ENCODE data around the gene LNP1. TPM values are rescaled to one million over a fixed set of nuclear protein-coding genes. Genes with fewer than 3 reads are reported as not detected.

Gene LNP1
- total and polyA plus RNA-seq, 2 of the 13 experiments (the other 11 are each of a cell fraction or from before 2014, with no cell fraction given) = 3.6 to 7.0 TPM

- TF ChIP-seq HOXA5 (CRISPR knock-in tag; IDR thresholded peaks at IDR 0.05) = no peak
- no peak for TF ChIP-seq GLMP (CRISPR knock-in tag; IDR thresholded peaks at IDR 0.05; ENCODE audit: borderline replicate concordance)
- no peak for TF ChIP-seq CEBPG (CRISPR knock-in tag; IDR thresholded peaks at IDR 0.05)
- TF ChIP-seq, protein P1, sequence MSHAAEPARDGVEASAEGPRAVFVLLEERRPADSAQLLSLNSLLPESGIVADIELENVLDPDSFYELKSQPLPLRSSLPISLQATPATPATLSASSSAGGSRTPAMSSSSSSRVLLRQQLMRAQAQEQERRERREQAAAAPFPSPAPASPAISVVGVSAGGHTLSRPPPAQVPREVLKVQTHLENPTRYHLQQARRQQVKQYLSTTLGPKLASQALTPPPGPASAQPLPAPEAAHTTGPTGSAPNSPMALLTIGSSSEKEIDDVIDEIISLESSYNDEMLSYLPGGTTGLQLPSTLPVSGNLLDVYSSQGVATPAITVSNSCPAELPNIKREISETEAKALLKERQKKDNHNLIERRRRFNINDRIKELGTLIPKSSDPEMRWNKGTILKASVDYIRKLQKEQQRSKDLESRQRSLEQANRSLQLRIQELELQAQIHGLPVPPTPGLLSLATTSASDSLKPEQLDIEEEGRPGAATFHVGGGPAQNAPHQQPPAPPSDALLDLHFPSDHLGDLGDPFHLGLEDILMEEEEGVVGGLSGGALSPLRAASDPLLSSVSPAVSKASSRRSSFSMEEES (CRISPR knock-in tag; IDR thresholded peaks at IDR 0.05) = no peak
- TF ChIP-seq HHEX (CRISPR knock-in tag; IDR thresholded peaks at IDR 0.05) = peak; percentile 70
- TF ChIP-seq AGO1 (IDR thresholded peaks at IDR 0.05; ENCODE audit: low read depth, low read length, poor library complexity, severe bottlenecking) = no peak
- TF ChIP-seq TBX3 (IDR thresholded peaks at IDR 0.05; ENCODE audit: borderline replicate concordance) = no peak; the same call in 1 of the 2 replicates
- peak; percentile 88 for TF ChIP-seq NR2F6 (IDR thresholded peaks at IDR 0.05)
- peak; percentile 75 for TF ChIP-seq NR2F6 (CRISPR knock-in tag; IDR thresholded peaks at IDR 0.05)
- TF ChIP-seq ZNF75D (CRISPR knock-in tag; IDR thresholded peaks at IDR 0.05; ENCODE audit: borderline replicate concordance) = no peak
- TF ChIP-seq MAFK (conservative IDR thresholded peaks at IDR 0.05 in 1 of 2, IDR thresholded peaks at IDR 0.05 in 1 of 2; ENCODE audit: low read length in 2 of 2) = peak in 1 of 2 experiments; percentile 73; a peak in 2 of 4 replicates
- TF ChIP-seq ARNTL (CRISPR knock-in tag; IDR thresholded peaks at IDR 0.05) = no peak
- no peak for TF ChIP-seq TOE1 (CRISPR knock-in tag; IDR thresholded peaks at IDR 0.05)
- TF ChIP-seq GFI1 (CRISPR knock-in tag; IDR thresholded peaks at IDR 0.05; ENCODE audit: borderline replicate concordance) = no peak
- no peak for TF ChIP-seq E2F5 (CRISPR knock-in tag; conservative IDR thresholded peaks at IDR 0.05)
- no peak for TF ChIP-seq ISX (CRISPR knock-in tag; conservative IDR thresholded peaks at IDR 0.05)
- TF ChIP-seq, protein P2, sequence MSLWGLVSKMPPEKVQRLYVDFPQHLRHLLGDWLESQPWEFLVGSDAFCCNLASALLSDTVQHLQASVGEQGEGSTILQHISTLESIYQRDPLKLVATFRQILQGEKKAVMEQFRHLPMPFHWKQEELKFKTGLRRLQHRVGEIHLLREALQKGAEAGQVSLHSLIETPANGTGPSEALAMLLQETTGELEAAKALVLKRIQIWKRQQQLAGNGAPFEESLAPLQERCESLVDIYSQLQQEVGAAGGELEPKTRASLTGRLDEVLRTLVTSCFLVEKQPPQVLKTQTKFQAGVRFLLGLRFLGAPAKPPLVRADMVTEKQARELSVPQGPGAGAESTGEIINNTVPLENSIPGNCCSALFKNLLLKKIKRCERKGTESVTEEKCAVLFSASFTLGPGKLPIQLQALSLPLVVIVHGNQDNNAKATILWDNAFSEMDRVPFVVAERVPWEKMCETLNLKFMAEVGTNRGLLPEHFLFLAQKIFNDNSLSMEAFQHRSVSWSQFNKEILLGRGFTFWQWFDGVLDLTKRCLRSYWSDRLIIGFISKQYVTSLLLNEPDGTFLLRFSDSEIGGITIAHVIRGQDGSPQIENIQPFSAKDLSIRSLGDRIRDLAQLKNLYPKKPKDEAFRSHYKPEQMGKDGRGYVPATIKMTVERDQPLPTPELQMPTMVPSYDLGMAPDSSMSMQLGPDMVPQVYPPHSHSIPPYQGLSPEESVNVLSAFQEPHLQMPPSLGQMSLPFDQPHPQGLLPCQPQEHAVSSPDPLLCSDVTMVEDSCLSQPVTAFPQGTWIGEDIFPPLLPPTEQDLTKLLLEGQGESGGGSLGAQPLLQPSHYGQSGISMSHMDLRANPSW (CRISPR knock-in tag; IDR thresholded peaks at IDR 0.05; ENCODE audit: borderline replicate concordance) = no peak
- TF ChIP-seq THAP9 (CRISPR knock-in tag; IDR thresholded peaks at IDR 0.05; ENCODE audit: borderline replicate concordance) = no peak
- TF ChIP-seq, protein P3, sequence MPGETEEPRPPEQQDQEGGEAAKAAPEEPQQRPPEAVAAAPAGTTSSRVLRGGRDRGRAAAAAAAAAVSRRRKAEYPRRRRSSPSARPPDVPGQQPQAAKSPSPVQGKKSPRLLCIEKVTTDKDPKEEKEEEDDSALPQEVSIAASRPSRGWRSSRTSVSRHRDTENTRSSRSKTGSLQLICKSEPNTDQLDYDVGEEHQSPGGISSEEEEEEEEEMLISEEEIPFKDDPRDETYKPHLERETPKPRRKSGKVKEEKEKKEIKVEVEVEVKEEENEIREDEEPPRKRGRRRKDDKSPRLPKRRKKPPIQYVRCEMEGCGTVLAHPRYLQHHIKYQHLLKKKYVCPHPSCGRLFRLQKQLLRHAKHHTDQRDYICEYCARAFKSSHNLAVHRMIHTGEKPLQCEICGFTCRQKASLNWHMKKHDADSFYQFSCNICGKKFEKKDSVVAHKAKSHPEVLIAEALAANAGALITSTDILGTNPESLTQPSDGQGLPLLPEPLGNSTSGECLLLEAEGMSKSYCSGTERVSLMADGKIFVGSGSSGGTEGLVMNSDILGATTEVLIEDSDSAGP (CRISPR knock-in tag; IDR thresholded peaks at IDR 0.05; ENCODE audit: borderline replicate concordance) = no peak
These were observed 14.8 kb upstream of the LNP1 start (continued) for GRCh38 chr3:100386437-100387074.
